GM18951 (cell line): Measurements from ENCODE around the gene ABCF2.

Experiments used
- POLR2A ChIP-seq: IDR thresholded peaks from 4 replicates; pipeline ENCODE4 v1.6.1; 2011; ENCODE audit warnings: mild to moderate bottlenecking; ENCODE audit not compliant: insufficient read length, insufficient read depth; ENCODE audit errors: extremely low read depth
- in situ Hi-C: fragments of 300-500 bp; cut with MboI; formaldehyde crosslinking; loops from one replicate; pipeline ENCODE4 v1.12.0; 2022; ENCODE audit warnings: low sequenced_read_pairs, mixed read lengths, inconsistent platforms; ENCODE audit not compliant: unreplicated experiment

ABCF2 gene

DNA sequence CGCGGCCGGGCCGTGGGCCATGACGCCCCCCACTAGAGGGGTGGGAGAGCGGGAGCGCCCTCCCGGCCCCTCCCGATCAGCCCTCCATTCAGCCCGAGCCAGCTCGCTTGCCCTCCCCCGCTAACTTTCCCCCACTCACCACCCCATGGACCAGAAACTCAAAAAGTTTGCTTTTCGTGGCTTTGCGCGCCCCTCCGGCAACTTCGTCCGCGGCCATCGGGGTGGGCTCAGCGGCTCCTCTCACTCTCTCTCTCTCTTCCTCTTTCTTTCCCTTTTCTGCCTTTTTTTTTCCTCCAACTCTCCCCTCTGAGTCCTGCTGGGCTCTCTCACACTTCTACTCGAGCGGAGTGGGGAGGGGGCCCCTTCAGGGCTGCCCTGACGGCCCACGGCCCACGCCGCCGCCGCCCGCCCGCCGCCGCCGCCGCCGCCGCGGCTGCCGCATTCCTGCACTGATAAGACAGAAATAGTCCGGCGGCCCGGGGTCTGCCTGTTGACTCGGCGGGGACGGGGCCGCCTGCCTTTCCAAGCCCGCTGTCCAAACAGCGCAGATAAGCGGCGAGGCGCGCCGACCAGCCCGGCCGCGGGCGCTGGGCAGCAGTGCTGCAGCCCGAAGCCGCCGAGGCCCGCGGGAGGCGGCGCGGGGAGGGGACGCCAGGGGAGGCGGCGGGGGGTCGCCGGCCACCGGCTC, 21.5 kb upstream of the ABCF2 start, which contains the start of gene SMARCD3:
SMARCD3 (minus strand) TSS at position 349 of the 688 bp plus-strand sequence; CDS start at position 217, 132 bp downstream.
- in situ Hi-C loops: no loop called here
- TF ChIP-seq POLR2A: no peak

- no peak for TF ChIP-seq POLR2A
Observed at GRCh38 chr7:151247611-151248345, 20.8 kb upstream of the ABCF2 start.

GRCh38 chr7:151246851-151247580, 20.0 kb upstream of the ABCF2 start:
- in situ Hi-C loops: no loop called here
- no peak for TF ChIP-seq POLR2A

More at GRCh38 chr7:151247611-151248345, 20.8 kb upstream of the ABCF2 start:
- in situ Hi-C loops: no loop called here

DNA sequence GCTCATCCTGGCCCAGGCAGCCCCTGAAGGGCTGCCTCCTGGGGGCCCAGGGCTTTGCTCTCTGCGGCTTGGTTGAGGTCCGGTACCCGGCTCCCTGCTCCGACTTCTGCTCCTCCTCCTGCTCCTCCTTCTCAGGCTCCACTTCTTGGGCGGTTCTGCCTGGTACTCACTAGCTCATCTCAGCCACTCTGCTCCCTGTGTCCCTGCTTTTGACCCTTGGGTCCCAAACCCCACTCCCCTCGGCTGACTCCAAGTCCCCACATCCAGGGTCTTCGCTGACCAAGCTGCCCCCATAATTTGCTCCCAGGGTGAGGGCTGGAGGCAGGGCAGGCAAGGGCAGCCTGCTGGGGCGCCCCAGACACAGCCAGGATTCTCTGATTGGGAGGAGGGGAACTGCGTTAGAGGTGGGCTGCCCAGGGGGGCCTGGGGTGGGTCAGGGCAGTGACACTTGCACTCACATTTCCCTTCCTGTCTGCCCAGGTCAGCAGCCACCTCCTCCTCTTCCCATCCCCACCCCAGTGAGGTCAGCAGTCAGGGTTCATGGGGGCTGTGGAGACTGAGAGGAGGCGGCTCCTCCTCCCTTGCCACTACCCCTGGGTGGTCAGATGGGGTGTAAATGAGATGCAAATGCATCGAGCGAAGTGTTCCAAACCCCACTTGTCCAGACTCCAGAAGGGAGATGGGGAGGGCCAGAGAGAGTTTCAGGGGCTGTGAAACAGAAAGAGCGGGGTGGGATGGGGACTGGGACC, 19.3 kb upstream of the ABCF2 start:
- TF ChIP-seq POLR2A: no peak
- in situ Hi-C loops: no loop called here

GRCh38 chr7:151245360-151246101, 18.5 kb upstream of the ABCF2 start:
- in situ Hi-C loops: no loop called here
- no peak for TF ChIP-seq POLR2A

DNA sequence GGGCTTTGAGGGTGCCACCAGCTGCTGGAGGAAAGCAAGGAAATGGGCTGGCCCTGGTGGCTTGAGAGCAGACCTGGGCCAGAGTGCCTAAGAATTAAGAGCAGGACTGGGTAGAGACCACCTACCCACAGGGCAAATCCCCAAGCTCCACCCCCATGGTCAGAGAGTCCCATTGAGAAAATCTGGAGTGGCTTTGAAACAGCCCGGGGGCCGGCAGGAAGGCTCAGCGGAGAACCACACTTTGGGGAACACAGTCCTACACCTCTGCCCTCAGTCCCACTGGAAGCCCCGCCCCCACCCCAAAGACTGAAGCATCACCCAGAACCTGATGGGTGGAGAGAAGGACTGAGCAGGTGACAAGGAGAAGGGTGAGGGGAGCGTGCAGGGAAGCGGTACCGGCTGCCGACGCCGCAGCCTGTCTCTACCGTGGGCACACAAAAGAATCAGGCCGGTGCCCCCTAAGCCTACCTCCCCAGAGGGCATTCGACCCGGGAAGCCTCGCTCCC, 17.9 kb upstream of the ABCF2 start:
- in situ Hi-C loops: no loop called here

GRCh38 chr7:151244196-151244840, 17.3 kb upstream of the ABCF2 start:
- TF ChIP-seq POLR2A: no peak
- in situ Hi-C loops: no loop called here

More for the DNA sequence above, 17.9 kb upstream of the ABCF2 start:
- TF ChIP-seq POLR2A: no peak

DNA sequence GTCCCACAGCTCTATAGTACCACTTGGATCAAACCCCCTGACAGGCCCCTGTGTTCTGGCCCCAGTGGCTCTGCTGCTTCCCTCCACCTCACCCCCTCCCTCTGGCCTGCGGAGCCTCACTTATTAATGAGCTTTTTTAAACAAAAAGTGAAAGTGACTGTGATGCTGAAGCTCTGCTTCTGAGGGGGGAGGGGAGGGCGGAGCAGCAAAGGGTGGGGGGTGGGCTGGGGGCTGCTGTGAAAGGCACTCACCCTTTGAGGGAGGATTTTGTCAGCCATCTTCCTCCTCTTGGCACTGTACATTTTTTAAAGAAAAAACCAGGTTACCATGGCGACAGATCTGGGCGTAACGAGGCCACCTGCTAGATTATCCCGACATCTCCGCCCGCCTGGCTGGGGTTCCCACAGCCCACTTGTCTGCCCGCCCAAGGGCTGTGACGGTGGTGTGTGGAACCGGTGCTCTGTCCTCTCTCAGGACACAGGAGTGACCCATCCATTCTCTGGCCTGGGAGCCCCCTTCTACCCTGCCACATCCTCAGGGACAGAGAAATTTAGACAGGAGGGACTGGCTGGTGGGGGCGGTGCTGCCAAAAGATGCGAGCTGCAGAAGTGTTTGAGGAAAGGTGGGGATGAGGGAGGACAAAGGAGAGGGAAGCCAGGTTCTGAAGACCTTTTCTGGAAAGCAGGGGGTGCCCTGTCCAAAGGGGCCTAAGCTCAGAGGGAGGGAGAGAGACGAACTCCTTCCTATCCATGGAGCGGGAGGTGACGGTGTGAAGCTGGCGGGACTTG, 16.6 kb upstream of the ABCF2 start:
- TF ChIP-seq POLR2A: no peak
- in situ Hi-C loops: no loop called here

DNA sequence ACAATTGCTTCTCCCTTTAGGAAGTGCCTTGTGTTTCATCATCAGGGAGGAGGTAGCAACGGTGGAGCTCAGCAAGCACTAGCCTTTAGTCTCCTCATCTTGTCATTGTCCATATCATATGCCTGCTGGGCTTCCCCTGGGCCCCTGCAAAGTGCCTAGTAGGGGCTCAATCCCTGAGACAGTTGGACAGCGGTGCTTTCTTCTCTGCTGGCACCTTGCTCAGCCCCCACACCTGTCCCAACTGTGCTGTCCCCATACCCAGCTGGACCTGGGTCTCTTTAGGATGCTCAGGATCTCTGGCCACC, 16.0 kb upstream of the ABCF2 start:
- in situ Hi-C loops: no loop called here
- no peak for TF ChIP-seq POLR2A

GRCh38 chr7:151242159-151243044, 15.4 kb upstream of the ABCF2 start:
- in situ Hi-C loops: no loop called here
- no peak for TF ChIP-seq POLR2A
